ENCODE data around the gene CDS1. TPM values are rescaled to one million over a fixed set of nuclear protein-coding genes. Genes with fewer than 3 reads are reported as not detected.

CDS1 gene
- polyA plus RNA-seq, 4 donors, result 3.2 to 30.9 (median 27.7) TPM

- DNase-seq (ENCODE audit: low read depth in 4 of 4, low spot score in 3 of 4), result no peak
Observed at GRCh38 chr4:84699001-84699671, 116.2 kb downstream of the CDS1 start.

Other genes with a start within 250 kb of the CDS1 start
- gene NKX6-1, start 83.8 kb upstream of the CDS1 start, polyA plus RNA-seq (ENCODE audit: insufficient read length in 4 of 4), result under 1 TPM in 2 of 4 donors, not detected in 2; 0.14 to 0.63 TPM